Measurements from ENCODE around the gene SLC27A5.
A peak's percentile ranks its signal among the peaks of the same experiment; 100 is the strongest.
"Not testable (repeated sequence)": the region's sequence is repeated elsewhere in the genome, so short reads cannot be mapped to it uniquely, and the experiment has no call there.

The SLC27A5 gene

DNA sequence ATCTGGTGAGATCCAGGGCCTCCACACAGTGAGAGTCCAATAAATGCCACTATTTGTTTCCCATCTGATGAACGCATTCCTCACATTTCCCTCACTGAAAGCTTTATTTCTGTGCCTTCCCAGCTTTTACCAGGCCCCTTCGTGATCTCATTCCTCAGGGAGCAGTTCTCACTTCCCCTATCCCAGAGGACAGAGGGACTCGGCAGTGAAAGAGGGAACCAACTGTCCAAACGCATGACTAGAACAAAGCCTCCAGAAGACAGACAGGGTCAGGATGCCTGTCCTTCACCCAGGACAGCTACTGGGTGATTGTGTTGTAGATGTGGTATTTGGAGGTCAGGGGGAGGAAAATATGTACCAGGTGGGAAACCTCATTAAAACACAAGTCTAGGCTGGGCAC is 9.9 kb upstream of the SLC27A5 start:
- no peak for DNase-seq

DNA sequence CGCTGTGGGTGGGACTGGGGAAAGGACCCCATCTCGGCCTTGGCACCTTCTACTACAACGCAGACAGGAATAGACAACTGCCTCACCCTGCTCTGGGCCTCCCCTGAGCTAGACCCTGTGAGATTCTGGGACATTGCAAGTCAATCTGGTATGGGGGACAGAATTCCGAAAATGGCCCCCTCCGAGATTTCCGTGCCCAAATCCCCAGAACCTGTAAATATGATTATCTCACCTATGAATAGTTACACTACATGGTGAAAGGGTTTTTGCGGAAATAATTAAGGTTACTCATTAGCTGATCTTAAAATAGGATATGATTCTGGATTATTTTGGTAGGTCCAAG is 8.4 kb upstream of the SLC27A5 start:
- no peak for DNase-seq

DNA sequence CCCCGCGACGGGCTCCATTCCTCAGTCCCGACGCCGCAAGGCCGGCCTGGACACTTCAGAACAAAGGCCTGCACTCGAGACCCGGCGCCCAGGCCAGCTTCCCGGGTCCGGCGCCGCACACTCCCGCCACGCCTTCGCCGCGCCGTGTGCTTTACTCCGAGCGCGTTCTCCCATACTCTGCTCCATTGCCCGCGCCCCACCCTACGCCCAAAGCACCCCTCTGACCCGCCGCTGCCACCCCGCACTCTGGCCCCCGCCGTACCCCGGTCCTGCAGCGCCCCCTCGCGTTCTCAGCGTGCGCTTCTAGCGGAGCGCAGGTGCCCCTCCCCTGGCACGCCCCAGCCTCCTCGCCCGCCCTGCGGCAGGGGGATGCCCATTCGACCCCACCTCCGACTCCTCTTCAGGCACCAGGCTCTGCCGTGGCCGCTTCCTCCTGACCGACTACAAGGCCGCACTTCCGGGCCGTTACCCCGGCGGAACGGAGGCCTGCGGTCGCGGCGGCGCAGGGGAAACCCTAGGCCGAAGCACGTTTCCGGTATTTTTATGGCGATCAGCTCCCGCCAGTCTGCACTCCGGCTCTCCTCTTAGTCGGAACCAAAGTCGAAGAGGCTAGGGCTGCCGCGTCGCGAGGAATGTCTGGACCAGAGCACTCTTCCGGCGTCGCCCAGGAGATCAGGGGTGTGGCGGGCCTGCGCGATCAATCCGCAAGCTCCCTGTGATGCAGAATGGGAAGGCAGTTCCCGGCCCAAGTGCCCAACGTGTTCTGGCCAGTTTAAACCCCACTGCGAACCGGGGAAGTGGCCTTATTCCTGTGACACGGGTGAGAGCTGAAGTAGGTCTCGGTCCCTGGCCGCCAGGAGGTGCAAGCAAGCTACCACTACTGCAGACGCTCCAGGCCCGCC is 7.8 kb upstream of the SLC27A5 start, which contains the start of gene ZBTB45:
Gene ZBTB45 (minus strand): TSS at position 456 of the 902 bp plus-strand sequence. CDS start 2,137 bp downstream, outside the sequence.
- DNase-seq = peak; percentile 97

DNA sequence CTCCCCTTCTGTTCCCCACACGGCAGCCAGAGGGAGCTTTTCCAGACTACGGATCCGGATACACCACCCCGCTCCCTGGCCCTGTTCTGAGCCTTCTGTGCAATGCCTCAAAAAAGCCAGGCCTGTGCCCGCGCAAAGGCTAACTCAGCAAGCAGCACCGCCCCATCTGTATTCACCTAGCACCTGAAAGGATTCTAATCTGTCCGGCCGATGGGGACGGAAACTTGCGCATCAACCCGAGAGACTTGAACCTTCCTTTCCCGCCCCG is 7.2 kb upstream of the SLC27A5 start:
- DNase-seq = peak; percentile 73

DNA sequence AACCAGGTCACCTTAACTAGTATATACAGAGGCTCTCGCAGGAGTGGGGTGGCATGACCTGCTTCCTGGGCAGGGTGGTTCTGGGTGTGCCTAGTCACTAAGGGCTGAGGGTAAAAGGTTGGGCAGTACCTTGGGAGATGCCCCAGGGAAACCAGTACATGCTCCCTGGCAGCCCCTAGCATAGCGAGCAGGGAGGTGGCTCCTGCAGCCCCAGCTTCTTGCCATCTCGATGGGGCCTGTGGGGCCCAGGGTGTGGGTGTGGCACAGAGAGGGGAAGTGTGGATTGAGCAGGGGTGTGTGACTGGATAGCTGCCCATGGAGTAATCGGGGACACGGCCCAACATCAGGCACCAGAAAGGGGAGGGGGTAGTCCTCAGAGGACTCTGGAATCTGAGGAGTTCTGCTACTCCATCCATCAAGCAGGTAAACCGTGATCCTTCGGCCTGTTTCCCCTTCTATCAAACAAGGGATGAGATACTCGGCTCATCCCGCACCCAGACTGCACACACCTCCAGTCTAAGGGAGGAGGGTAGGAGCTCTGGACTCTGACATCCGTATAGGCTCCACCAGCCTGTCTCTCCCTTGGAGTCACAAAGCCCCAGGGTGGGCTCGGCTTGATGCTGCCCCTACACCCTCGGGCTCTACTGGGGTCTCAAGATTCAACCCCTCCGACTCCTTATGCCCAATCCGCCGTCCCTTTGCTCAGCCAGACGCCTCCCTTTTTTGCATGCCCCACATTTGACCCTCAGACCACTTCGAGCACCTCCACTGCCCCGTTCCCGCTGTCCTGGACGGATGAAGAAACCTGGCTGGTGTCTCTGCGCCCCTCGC is 6.7 kb upstream of the SLC27A5 start:
- no peak for DNase-seq

DNA sequence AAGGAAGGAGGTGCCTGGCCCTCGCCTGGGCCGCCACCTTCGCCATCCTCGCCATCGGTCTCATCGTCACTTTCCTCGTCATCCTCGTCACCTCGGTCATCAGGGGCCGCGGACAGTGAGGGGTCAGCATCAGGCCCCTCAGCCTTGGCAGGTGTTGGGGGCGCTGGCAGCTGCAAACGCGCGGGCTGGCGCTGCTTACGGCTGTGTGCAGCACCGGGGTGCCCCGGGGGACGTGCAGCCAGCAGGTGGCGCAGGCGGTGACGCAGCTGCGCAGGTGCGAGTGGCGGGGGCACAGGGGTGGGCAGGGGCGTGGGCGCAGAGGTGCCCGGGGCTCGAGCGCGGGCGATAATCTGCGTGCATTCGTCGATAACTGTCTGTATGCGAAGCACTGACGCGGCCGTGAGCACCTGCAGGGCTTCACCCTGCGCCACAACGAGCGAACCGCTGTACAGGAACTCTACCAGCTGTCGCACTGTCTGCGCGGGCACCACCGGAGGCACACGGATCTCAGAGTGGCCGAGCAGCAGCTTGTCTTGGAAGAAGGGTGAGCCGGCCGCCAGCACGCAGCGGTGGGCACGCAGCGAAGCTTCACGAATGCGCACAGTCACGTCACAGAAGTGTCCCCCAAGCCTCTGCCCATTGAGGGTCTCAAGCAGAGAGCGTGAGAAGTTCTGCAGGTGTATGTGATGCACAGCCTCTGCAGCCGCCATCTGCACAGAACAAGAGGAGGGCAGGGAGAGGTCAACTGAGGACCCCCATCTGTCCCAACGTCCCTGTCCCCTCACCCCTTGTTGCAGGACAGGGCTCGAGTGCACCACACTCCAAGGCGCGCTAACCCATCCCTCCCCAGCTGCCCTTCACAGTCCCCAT is 5.4 kb upstream of the SLC27A5 start:
- no peak for DNase-seq

DNA sequence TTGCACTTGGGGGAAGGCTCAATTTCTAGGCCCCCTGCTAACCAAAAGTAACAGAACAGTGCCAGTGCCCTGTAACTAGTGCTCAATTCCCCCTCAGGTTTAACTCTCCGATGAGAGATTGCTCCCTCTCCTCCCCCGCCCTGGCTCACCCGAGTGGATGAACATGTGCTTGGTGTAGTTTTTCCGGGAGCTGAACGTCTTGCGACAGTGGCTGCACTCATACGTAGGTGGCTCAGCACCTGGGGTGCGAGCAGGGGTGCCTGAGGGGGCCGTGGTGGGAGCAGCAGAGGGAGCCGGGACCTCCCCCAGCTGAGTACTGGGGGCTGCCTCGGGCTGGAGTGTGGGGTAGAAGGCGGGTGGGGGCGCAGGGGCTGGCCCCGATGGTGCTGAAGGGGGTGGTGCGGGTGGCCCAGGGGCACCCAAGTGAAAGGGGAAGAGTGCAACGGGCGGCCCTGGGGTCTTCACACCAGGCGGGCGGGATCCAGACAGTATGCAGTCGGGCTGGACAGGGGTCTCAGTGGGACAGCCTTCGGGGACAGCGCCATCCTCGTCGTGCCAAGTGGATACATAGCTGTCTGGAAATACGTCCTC is 4.5 kb upstream of the SLC27A5 start:
- no peak for DNase-seq

DNA sequence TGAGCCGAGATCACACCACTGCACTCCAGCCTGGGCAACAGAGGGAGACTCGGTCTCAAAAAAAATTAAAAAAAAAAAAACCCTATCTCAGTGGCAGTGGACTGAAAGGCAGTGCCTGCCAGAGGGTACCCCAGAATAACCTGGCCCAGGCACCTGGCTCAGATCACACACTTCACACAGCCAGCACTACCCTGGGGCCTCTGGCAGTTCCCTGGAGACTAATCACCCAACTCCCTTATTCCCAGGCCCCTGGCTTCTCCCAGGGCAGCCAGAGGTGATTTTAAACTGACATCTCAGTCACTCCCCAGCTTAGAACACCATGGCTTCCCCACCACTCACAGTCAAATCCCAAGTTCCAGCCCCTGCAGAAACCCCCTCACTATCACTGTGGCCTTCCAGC is 3.5 kb upstream of the SLC27A5 start:
- no peak for DNase-seq

DNA sequence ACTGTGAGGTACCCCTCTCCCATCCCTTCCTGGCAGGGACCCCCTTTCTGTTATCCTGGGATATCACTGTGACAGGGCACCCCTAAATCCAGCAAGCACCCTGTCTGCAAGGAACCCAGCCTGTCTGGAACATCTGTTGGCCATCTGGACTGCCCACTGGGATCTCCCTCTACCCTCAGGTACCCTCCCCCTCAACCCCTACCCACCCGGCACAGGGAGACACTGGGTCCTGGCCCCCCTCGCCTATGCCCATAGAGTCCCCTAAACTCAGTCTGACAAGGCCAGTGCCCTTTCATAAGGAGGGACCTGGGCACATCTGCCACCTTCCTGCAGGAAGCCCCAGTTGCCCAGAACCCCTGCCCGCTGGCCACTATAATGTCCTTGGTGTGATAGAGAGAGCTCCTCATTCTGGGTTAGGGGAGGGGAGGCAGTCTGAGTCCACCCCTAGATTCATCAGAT is 2.8 kb upstream of the SLC27A5 start:
- DNase-seq = no peak

DNA sequence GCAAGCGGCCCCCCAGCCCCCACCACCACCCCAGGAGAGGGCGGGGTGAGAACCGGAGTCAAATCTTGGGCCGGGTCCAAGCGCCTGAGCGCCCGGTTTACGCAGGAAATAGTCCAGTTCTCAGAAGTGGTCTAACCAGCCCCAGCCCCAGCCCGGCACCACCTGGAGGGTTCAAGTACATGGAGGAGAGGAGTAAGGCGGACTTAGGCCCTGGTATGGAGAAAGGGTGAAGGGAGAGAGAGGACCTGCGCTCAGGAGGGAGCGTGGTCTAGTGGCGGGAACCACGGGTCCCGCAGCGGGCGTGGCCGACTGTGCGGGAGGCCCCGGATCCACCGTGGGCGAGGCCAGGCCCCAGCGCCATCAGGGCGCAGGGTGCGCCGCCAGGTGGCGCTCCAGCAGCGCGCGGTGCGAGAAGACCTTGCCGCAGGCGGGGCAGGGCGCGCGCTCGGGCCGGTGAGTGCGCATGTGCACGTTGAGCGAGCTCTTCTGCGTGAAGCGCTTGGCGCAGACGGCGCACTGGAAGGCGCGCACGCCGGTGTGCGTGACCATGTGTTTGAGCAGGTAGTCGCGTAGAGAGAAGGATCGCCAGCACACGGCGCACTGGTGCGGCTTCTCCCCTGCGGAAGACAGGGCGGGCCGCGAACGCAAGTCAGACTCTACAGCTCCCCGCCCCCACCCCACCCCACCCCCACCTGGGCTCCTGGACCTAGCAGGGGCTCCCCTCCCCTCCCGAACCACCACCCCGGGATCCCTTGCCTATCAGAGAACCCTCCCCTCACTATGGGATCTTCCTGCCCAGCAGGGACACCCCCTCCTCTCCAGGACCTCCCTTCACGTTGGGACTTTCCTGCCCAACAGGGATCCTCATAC is 2.1 kb upstream of the SLC27A5 start:
- DNase-seq = peak; percentile 85

DNA sequence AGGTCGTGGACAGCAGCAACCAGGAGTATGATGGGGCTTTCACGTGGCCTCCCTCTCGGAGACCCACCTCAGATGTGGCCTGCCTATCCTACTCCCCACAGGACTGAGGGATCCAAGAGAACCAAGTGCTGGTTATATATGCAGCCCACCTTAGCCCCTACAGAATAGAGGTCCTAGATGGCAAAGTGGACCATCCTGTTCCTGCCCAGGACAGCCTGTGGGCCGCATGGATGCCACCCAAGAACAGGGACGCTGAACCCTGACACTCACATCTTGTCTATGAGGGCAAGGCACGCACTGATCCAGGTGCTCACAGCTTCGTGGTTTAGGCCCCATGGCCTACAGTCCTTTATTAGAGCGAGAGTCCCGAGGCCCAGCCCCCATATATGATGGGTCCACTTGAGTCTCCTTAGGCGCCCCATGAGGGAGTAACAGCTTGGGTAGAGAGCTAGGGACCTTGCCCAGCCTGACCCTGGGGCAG is 1.5 kb upstream of the SLC27A5 start:
- DNase-seq = no peak

DNA sequence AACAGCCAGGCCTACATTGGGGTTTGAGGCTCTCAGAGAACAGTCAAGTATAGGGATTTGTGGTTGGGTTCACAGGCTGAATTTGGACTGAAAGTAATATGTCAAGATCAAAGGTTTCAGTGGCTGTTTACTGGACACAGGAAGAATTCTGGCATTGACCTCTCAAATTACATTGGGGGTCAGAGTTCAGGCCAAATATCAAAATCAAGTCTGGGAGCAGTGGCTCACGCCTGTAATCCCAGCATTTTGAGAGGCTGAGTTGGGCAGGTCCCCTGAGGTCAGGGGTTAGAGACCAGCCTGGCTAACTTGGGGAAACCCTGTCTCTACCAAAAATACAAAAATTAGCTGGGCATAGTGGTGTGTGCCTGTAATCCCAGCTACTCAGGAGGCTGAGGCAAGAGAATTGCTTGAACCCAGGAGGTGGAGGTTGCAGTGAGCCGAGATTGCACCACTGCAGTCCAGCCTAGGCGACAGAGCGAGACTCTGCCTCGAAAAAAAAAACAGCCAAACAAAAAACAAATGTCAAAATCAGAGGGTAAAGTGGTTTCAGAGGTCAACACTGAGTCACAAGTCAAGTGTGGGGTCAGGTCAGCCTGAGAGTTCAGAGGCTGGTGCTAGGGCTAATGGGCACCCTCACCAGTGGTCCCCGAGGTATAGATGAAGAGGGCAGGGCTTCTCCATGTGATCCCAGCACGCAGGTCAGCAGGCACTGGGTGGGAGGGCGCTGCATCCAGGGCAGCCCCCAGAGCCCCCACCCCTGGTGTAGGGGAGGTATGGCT is 1.5 kb downstream of the SLC27A5 start:
- DNase-seq = no peak

DNA sequence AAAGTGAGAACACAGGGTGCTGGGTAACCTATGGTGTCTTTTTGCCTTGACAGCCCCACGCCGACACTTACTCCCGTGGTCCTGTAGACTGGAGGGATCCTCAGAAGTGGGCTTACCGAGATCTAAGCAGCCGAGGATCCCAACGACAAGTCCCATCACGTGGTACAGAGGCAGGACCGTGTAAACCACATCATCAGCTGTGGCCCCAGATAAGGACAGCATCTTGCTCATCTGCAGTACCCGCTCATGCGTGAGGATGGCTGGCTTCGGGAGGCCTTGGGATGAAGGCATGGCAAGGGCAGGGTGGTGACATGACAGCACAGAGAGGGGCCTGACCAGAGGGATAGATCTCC is 2.1 kb downstream of the SLC27A5 start:
- DNase-seq = no peak

DNA sequence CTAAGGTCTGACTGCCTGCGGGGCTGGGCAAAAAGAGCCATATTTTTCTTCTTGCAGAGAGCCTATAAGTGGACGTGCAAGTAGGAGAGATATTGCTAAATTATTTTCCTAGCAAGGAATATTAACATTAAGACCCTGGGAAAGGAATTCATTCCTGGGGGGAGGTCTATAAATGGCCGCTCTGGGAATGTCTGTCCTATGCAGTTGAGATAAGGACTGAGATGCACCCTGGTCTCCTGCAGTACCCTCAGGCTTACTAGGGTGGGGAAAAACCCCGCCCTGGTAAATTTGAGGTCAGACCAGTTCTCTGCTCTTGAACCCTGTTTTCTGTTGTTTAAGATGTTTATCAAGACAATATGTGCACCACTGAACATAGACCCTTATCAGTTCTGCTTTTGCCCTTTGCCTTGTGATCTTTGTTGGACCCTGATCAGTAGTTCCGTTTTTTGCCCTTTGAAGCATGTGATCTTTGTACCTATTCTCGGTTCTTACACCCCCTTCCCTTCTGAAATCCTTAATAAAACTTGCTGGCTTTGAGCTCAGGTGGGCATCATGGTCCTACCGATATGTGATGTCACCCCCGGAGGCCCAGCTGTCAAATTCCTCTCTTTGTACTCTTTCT is 4.1 kb downstream of the SLC27A5 start:
- DNase-seq = not testable (repeated sequence)

DNA sequence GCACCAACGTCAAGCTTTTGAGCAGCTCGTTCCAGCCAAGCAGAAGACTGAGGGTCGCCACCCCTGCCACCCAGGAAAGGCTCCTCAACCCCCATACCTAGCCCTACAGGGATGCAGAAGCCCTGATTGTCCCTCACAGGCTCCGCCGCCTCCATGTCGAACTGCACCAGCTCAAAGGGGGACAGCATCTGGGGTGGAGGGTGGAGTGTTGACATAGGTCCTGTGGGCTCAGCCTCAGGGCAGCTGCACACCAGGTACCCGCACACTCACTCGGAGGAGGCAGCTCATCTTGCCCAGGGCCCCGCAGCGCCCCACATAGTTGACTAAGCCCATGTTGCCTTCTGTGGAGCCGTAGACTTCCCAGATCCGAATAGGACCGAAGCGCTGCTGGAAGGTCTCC is 11.6 kb downstream of the SLC27A5 start:
- no peak for DNase-seq

DNA sequence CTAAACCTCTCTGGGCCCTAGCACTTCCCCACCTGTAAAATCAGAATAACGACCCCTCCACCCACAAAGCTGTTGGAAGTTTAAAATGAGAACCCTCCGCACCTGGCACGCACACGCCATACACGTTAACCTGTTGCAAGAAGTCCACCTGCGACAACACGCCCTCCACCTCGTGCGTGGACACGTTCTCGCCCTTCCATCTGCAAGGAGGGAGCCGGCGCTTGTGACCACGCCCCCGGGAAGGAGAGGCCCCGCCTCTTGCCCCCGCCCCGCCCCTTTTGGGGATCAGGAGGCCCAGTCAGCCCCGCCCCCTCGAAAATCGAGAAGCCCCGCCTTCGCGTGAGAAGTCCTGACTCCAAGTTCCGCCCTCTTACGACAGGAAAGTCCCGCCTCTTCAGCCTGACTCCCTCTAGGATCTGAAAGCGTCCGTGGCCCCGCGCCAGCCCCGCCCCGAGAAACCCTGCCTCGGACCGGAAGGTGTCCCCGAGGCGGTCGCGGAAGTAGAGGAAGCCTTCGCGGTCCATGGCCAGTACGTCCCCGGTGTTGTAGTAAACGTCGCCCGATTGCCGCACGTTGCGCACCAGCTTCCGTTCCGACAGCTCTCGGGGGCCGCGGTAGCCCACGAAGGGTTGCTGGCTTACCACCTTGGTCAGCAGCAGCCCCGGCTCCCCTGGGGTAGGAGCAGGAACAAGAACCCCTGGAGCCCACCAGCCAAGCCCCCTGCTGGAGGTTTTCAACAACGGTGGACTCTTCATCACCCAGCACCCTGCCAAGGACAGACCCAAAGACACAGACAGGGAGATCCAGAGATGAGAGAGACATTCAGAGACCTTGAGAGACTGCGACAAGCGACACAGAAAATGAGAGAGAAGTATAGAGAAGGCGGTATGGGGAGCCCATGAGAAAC is 12.5 kb downstream of the SLC27A5 start:
- DNase-seq = peak; percentile 99

DNA sequence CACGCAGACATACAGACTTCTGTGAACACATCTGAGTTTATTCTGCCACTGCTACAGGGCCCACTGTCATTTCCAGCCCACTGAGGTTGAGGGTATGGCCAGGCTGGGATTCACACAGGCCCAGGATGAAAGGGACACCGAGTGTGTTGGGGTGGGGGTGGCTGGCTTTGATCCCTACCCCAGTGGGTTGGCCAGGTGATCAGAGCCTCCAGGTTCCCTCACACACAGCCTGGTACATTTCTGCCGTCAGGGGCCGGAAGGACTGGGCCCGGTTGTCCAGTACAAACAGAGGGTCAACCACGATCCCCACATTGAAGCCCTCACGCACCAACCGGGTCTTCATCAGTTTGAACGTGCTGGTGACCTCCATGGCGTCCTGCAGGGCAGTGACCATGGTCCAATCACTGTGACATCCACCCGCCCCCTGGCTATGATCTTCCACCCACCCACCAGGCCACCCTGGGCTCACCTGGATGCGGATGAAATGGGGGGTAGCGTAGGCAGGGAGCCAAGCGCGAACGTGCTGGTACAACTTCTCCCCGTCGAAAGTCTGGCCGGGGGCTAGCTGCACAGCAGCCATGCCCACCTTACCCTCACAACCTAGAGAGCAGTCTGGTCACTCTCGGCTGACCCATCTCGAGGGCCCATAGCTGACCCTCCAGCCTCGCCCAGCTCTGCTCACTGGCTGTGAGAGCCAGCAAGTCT is 13.3 kb downstream of the SLC27A5 start:
- DNase-seq = no peak

DNA sequence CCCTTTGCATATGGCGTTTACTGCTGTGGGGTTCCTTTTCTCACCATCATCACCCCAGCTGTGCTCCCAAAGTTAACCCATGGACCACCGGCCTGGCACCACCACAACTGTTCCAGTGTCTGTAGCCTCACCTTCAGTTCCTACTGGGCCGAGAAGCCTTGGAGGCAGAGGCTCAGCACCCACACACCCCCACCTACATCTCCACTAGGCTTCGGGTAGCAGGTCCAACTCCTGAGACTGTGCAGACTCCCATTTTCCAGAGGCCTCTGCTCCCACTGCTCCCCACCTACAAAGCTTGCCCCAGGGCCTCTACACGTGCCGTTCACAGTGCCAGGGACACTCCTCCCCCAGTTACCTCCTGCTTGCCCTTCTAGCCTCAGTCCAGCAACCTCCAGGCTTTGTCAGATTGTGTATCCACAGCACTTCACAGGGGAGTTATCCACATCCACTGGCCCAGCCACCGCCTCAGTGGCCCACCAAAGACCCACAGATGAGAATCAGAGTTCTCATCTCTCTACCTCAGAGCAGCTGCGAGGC is 14.1 kb downstream of the SLC27A5 start:
- DNase-seq = no peak

Measured in fibroblast of upper back skin (primary cell).